K562 (cell line): ENCODE results near the gene MARK2. TPM values are rescaled to one million over a fixed set of nuclear protein-coding genes. Genes with fewer than 3 reads are reported as not detected.
A peak's percentile ranks its signal among the peaks of the same experiment; 100 is the strongest.

ENCODE experiments used
- ATAC-seq: fragments of 200-7000 bp; cut with Tn5 transposase; 3 replicates; pipeline ENCODE4 v1.9.1; 2020; ENCODE audit warnings: moderate library complexity
- BruUV-seq: library from RNA; stranded (reverse); fragments of 400-500 nt; replicated peaks from 2 replicates; lab custom pipeline; 2021; lab: Mats Ljungman, UMichigan
- CTCF ChIA-PET: fragments of 300-600 bp; formaldehyde crosslinking; extraction: SDS; loops from one replicate; lab custom pipeline; 2021; ENCODE audit warnings: low intra/inter-chr PET ratio; lab: Yijun Ruan, JAX
- POLR2A ChIA-PET: fragments of 300-600, 350-650 bp; sonication (Branson Sonifier 250); formaldehyde crosslinking; extraction: SDS; loops from one replicate; lab custom pipeline; 2021; ENCODE audit warnings: antibody characterized with exemption, inconsistent platforms; lab: Yijun Ruan, JAX
- DNase-seq, 4 experiments: peaks; one replicate each; pipeline versions ENCODE4 v3.0.0 to v3.0.0-alpha.2; 2011 to 2018; ENCODE audit warnings: low spot score in 3 of 4, mixed read lengths in 3 of 4; ENCODE audit errors: extremely low read depth in 1 of 4
- FAIRE-seq: peaks from 2 replicates; lab custom pipeline; 2011; peaks lifted over from hg19 to GRCh38; lab: Jason Lieb, UNC
- H2AFZ ChIP-seq: 2 replicates; pipeline ENCODE4 v1.6.0; 2011; ENCODE audit warnings: low read depth, low read length, control low read depth, inconsistent platforms
- H3K27ac ChIP-seq: fragments of 200-600 bp; 3 replicates; pipeline ENCODE4 v1.8.0; 2011; ENCODE audit warnings: low read depth, mild to moderate bottlenecking, control low read depth, inconsistent platforms, low read length, moderate library complexity, mixed read lengths; ENCODE audit errors: extremely low read depth
- H3K27me3 ChIP-seq, 2 experiments: fragments of 300-600 bp in 1 of 2; 2 replicates in 1 of 2; 3 replicates in 1 of 2; pipeline versions ENCODE4 v1.6.0 to v1.8.0; 2011; ENCODE audit warnings: inconsistent platforms in 2 of 2, low read length in 2 of 2, mild to moderate bottlenecking in 1 of 2, mixed read lengths in 1 of 2, moderate library complexity in 1 of 2; ENCODE audit not compliant: control insufficient read depth in 2 of 2, insufficient read depth in 2 of 2
- H3K36me3 ChIP-seq: fragments of 300-600 bp; 3 replicates; pipeline ENCODE4 v1.8.0; 2011; ENCODE audit warnings: mild to moderate bottlenecking, low read length, inconsistent platforms; ENCODE audit not compliant: control insufficient read depth, insufficient read depth
- H3K4me1 ChIP-seq, 2 experiments: fragments of 200-600 bp in 1 of 2; replicated peaks in 1 of 2; 2 replicates in 1 of 2; 3 replicates in 1 of 2; pipeline versions ENCODE4 v1.5.1 to v1.8.0; 2011; ENCODE audit warnings: inconsistent platforms in 2 of 2, low read length in 2 of 2, mild to moderate bottlenecking in 1 of 2, mixed read lengths in 1 of 2, moderate library complexity in 1 of 2; ENCODE audit not compliant: control insufficient read depth in 2 of 2, insufficient read depth in 2 of 2
- H3K4me2 ChIP-seq: 2 replicates; pipeline ENCODE4 v1.6.1; 2011; ENCODE audit warnings: low read length, control low read depth, inconsistent platforms, mixed read lengths; ENCODE audit not compliant: insufficient read depth
- H3K4me3 ChIP-seq: fragments of 200-600 bp; sonication (generic), shearing (Covaris generic); 2 replicates; pipeline ENCODE4 v1.5.1; 2016; ENCODE audit warnings: control low read depth, inconsistent platforms
- H3K79me2 ChIP-seq: fragments of 200-600 bp; 3 replicates; pipeline ENCODE4 v1.8.0; 2011; ENCODE audit warnings: low read length, inconsistent platforms; ENCODE audit not compliant: control insufficient read depth, insufficient read depth
- H3K9ac ChIP-seq, 2 experiments: 2 replicates each; pipeline versions ENCODE4 v1.6.0 to v1.6.1; 2011; ENCODE audit warnings: low read depth in 2 of 2, low read length in 2 of 2, control low read depth in 1 of 2, inconsistent platforms in 1 of 2, mild to moderate bottlenecking in 1 of 2, mixed read lengths in 1 of 2; ENCODE audit not compliant: insufficient read depth in 1 of 2
- H3K9me1 ChIP-seq: one replicate; pipeline ENCODE4 v1.6.0; 2011; ENCODE audit warnings: inconsistent platforms, mild to moderate bottlenecking, low read length, moderate library complexity; ENCODE audit not compliant: control insufficient read depth, insufficient read depth
- H3K9me3 ChIP-seq: replicated peaks from 2 replicates; pipeline ENCODE4 v1.5.1; 2011; ENCODE audit warnings: low read depth, low read length, inconsistent platforms; ENCODE audit not compliant: control insufficient read depth, insufficient read depth
- H4K20me1 ChIP-seq: replicated peaks from 2 replicates; pipeline ENCODE4 v1.6.1; 2011; ENCODE audit warnings: low read length, inconsistent platforms, mixed read lengths; ENCODE audit not compliant: control insufficient read depth, insufficient read depth
- BDP1 ChIP-seq: IDR thresholded peaks from 3 replicates; pipeline ENCODE4 v1.6.1; 2011; ENCODE audit not compliant: insufficient read length, insufficient read depth
- BMI1 ChIP-seq: fragments of 150-350 bp; IDR thresholded peaks from 2 replicates; pipeline ENCODE4 v1.6.1; 2014; ENCODE audit warnings: low read length
- CBFA2T2 ChIP-seq: fragments of 450-650 bp; conservative IDR thresholded peaks from 2 replicates; pipeline ENCODE4 v1.6.1; 2017; ENCODE audit warnings: mild to moderate bottlenecking
- FOXJ2 ChIP-seq: fragments of 200-800 bp; sonication (Bioruptor generic); IDR thresholded peaks from 2 replicates; pipeline ENCODE4 v1.6.1; 2016; ENCODE audit warnings: missing genetic modification characterization, missing compliant biosample characterization
- KAT7 ChIP-seq: sonication (generic); formaldehyde crosslinking; IDR thresholded peaks from 2 replicates; pipeline ENCODE4 v1.8.0; 2022; ENCODE audit warnings: missing genetic modification reagents, mild to moderate bottlenecking, borderline replicate concordance
- KLF1 ChIP-seq: fragments of 450-650 bp; IDR thresholded peaks from 2 replicates; pipeline ENCODE4 v1.6.1; 2016; ENCODE audit warnings: missing genetic modification characterization, missing compliant biosample characterization
- PCBP2 ChIP-seq: fragments of 200-400 bp; formaldehyde crosslinking; IDR thresholded peaks from 2 replicates; pipeline ENCODE4 v1.6.1; 2018; ENCODE audit warnings: low read length, low read depth, mild to moderate bottlenecking, moderate library complexity; ENCODE audit not compliant: poor library complexity, severe bottlenecking
- SPI1 ChIP-seq: IDR thresholded peaks from 2 replicates; pipeline ENCODE4 v1.6.1; 2011; ENCODE audit warnings: low read depth, low read length, control low read depth, borderline replicate concordance
- XRCC5 ChIP-seq: fragments of 200-400 bp; formaldehyde crosslinking; IDR thresholded peaks from 2 replicates; pipeline ENCODE4 v1.6.1; 2017; ENCODE audit warnings: low read depth, mild to moderate bottlenecking, low read length
- ZNF143 ChIP-seq: sonication (generic); formaldehyde crosslinking; IDR thresholded peaks from 2 replicates; pipeline ENCODE4 v1.9.0; 2022; ENCODE audit warnings: mild to moderate bottlenecking, missing genetic modification reagents
- ZNF766 ChIP-seq: fragments of 200-800 bp; sonication (Bioruptor generic); conservative IDR thresholded peaks from 2 replicates; pipeline ENCODE4 v1.6.1; 2016; ENCODE audit warnings: missing genetic modification characterization, missing compliant biosample characterization
- WGBS: fragments of 100-300 bp; shearing (Covaris generic); methylation state at CpG from one replicate; pipeline ENCODE4 v1.1.6; 2016; ENCODE audit warnings: low coverage, mixed read lengths; ENCODE audit not compliant: insufficient coverage; ENCODE audit errors: missing lambda C conversion rate; 5-methylcytosine and 5-hydroxymethylcytosine counted together
- in situ Hi-C: fragments of 300-500 bp; cut with MboI; formaldehyde crosslinking; loops from 4 replicates; pipeline ENCODE4 v1.15.0; 2018; ENCODE audit warnings: inconsistent platforms, mixed read lengths
- intact Hi-C: fragments of 100-400 bp; cut with micrococcal nuclease; formaldehyde crosslinking; loops from 2 replicates; pipeline ENCODE4 v1.14.2; 2022
- polyA plus RNA-seq, 8 experiments: library from polyadenylated mRNA; depleted of rRNA in 4 of 8; stranded (reverse) in 5 of 8; unstranded in 3 of 8; fragments of >200 nt; fragmentation: Nextera tagmentation in 2 of 8; fragmentation: Illumina TruSeq in 1 of 8; extraction: Ambion mirVana in 2 of 8; extraction: Trizol in 1 of 8; gene quantifications; 2 replicates each; pipeline versions ENCODE4 v1.2.1 to v1.2.3, GENCODE V29; 2011 to 2014; ENCODE audit warnings: inconsistent platforms in 1 of 8, missing spikeins in 1 of 8
- total RNA-seq, 7 experiments: library from RNA; depleted of rRNA in 6 of 7; stranded (reverse); fragments of >200 nt in 6 of 7; fragmentation: Illumina TruSeq in 2 of 7; extraction: Trizol in 2 of 7; gene quantifications; 2 replicates each; pipeline versions ENCODE4 v1.2.1 to v1.2.3, GENCODE V29; 2011 to 2021; ENCODE audit warnings: low replicate concordance in 1 of 7
- TF ChIP-seq, protein P1 (sequence below): fragments of 250-450 bp; sonication (Bioruptor Pico); IDR thresholded peaks from 2 replicates; pipeline ENCODE4 v1.4.0; 2020
- TF ChIP-seq, protein P2 (sequence below): sonication (generic); formaldehyde crosslinking; IDR thresholded peaks from 2 replicates; pipeline ENCODE4 v1.4.0; 2020; ENCODE audit warnings: mild to moderate bottlenecking, missing genetic modification reagents

Gene MARK2
- total and polyA plus RNA-seq, 9 of the 15 experiments (the other 6 are each of a cell fraction or from before 2014, with no cell fraction given): 0.32 to 43.5 (median 15.1) TPM

DNA sequence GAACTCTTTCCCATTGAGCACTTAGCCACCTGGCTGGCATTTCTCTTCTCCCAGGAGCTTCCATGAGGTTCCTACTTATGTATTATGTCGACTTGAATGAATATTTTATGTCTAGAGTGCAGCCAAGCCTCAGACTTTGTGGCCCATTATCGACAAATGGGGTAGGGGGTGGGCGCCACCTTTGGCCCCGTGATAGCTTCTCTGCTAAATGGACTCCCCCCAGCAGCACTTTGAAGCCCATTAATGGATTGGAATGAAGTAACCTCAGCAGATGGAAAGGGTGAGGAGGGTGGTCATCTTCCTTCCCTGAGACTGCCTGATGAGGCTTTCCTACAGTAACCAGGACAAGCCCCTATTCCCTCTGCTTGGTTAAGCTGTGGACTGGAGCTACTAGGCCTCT is 5.9 kb downstream of the MARK2 start:
- FAIRE-seq: no peak
- Histone ChIP-seq H3K36me3 (peaks cover 53% of the 10 kb centered on the region; the same call in 2 of the 3 replicates), H3K4me3 (no peak overlapping the region), H3K27ac (0 out of 3 replicates have a peak overlapping the region, but pooled peaks have one; percentile 17), H3K9ac (no peak overlapping the region; a peak in 1 of 4 replicates), H3K27me3 (no peaks in the 10 kb centered on the region), H4K20me1 (peaks cover 45% of the 10 kb centered on the region), H3K4me1 (peaks cover 22 to 35% of the 10 kb centered on the region in 2 experiments), H3K9me1 (peaks cover 5% of the 10 kb centered on the region), H2AFZ (no peak overlapping the region), H3K9me3 (no peaks in the 10 kb centered on the region), H3K79me2 (peaks cover 88% of the 10 kb centered on the region), H3K4me2 (no peak overlapping the region)
- ChIA-PET POLR2A (interaction anchor here (0.6 to 2.5 kb wide), 10 partner anchors 10 to 100 kb away, joined by 3 to 10 read pairs (median 4); no protein-coding TSS in a partner anchor), CTCF (no interaction called here)
- no peak for ATAC-seq
- BruUV-seq: no TSS peak
- WGBS: 72% methylated on average over 4 of the region's 4 CpGs
- 0 out of 2 replicates have a peak, but pooled peaks have one; percentile 43 for TF ChIP-seq KAT7 (CRISPR knock-in tag)
- no peak for TF ChIP-seq ZNF143 (CRISPR knock-in tag)
- in situ Hi-C loops (no loop called here), intact Hi-C loops (no loop called here)
- DNase-seq: no peak

DNA sequence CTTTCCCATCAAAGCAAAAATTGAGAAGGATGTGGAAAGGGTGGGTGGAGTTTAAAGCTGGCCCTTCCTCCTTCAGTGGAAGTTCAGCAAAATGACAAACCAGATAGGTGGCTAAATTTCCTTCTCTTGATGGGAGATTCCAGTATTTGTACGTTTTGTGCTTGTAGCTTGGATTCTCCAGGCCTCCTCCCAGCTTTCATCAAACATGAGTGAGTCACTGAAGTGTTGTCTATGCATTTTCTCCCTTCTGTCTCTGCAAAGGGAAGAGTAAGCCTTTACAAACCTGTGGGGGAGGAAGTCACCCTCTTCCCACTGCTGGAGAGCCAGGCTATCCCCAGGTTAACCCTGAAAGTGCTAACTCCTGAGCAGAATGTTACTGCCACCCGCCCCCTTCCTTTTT is 6.4 kb downstream of the MARK2 start:
- Histone ChIP-seq H3K9ac (peak overlapping the region in 1 of 2 experiments; percentile 21; a peak in 1 of 4 replicates), H4K20me1 (peaks cover 40% of the 10 kb centered on the region), H3K27ac (0 out of 3 replicates have a peak overlapping the region, but pooled peaks have one; percentile 17), H3K9me3 (no peaks in the 10 kb centered on the region), H3K4me3 (no peak overlapping the region), H3K4me1 (peaks cover 18 to 34% of the 10 kb centered on the region in 2 experiments; a peak in 4 of 5 replicates), H3K79me2 (peaks cover 86% of the 10 kb centered on the region), H3K36me3 (peaks cover 54% of the 10 kb centered on the region; the same call in 2 of the 3 replicates), H3K27me3 (no peaks in the 10 kb centered on the region), H3K4me2 (no peak overlapping the region; the same call in 1 of the 2 replicates), H3K9me1 (peaks cover 5% of the 10 kb centered on the region), H2AFZ (no peak overlapping the region)
- FAIRE-seq (peak; percentile 60), DNase-seq (peak in 1 of 4 experiments; percentile 40), ATAC-seq (peak; percentile 35; the same call in 2 of the 3 replicates)
- 40% methylated on average over 2 of the region's 2 CpGs for WGBS
- ChIA-PET POLR2A (interaction anchor here (0.6 to 2.5 kb wide), 9 partner anchors 10 to 100 kb away, joined by 3 to 10 read pairs (median 4); no protein-coding TSS in a partner anchor), CTCF (no interaction called here)
- in situ Hi-C loops (no loop called here), intact Hi-C loops (no loop called here)
- no TSS peak for BruUV-seq
- TF ChIP-seq FOXJ2: no peak
- no peak for TF ChIP-seq PCBP2
- TF ChIP-seq, protein P1, sequence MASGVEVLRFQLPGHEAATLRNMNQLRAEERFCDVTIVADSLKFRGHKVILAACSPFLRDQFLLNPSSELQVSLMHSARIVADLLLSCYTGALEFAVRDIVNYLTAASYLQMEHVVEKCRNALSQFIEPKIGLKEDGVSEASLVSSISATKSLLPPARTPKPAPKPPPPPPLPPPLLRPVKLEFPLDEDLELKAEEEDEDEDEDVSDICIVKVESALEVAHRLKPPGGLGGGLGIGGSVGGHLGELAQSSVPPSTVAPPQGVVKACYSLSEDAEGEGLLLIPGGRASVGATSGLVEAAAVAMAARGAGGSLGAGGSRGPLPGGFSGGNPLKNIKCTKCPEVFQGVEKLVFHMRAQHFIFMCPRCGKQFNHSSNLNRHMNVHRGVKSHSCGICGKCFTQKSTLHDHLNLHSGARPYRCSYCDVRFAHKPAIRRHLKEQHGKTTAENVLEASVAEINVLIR (CRISPR knock-in tag): no peak
- TF ChIP-seq XRCC5: no peak
- TF ChIP-seq SPI1: peak; percentile 55; the same call in 1 of the 2 replicates
- no peak for TF ChIP-seq BMI1
- no peak for TF ChIP-seq CBFA2T2
- TF ChIP-seq, protein P2, sequence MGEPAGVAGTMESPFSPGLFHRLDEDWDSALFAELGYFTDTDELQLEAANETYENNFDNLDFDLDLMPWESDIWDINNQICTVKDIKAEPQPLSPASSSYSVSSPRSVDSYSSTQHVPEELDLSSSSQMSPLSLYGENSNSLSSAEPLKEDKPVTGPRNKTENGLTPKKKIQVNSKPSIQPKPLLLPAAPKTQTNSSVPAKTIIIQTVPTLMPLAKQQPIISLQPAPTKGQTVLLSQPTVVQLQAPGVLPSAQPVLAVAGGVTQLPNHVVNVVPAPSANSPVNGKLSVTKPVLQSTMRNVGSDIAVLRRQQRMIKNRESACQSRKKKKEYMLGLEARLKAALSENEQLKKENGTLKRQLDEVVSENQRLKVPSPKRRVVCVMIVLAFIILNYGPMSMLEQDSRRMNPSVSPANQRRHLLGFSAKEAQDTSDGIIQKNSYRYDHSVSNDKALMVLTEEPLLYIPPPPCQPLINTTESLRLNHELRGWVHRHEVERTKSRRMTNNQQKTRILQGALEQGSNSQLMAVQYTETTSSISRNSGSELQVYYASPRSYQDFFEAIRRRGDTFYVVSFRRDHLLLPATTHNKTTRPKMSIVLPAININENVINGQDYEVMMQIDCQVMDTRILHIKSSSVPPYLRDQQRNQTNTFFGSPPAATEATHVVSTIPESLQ (CRISPR knock-in tag): no peak
- TF ChIP-seq KLF1 (tag): no peak
- TF ChIP-seq ZNF766 (CRISPR knock-in tag): no peak
- TF ChIP-seq BDP1: no peak
